ENCODE data around the gene CLIC6. TPM values are rescaled to one million over a fixed set of nuclear protein-coding genes. Genes with fewer than 3 reads are reported as not detected.

Gene CLIC6
- total and polyA plus RNA-seq, 9 of the 15 experiments (the other 6 are each of a cell fraction or from before 2014, with no cell fraction given), result not detected

DNA sequence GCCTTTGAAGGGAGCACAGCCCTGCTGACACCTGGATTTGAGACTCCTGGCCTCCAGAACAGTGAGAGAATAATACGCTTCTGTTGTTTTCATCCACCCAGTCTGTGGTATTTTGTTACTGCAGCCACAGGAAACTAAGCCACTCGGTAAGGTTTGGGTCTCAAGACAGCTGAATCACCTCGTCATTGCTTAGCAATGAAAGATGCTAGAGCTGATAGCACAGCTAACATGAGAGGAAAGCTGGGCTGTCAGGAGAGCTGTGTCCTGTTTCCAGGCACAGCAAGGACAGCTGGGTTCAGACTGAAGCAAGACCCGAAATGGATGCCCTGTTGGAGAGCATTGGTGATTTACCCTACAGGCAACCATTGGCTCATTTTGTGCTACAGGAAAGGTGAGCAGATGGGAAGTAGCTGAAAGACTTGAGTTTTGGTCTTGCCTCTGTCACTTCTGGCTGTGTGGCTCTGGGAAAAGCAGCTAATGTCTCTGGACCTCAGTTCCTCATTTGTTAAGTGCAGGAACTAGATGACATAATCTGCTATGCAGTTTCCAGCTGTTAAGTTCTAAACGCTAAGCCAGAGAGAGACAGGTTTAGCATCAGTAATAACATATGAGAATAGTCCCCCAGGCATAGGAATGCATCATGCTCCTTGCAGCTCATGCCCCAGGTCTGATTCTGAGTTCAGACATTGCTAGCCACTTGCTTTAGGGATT is 58.0 kb downstream of the CLIC6 start:
- Histone ChIP-seq H3K79me2 (ENCODE audit: control insufficient read depth, insufficient read depth, low read length) (no peaks in the 10 kb centered on the region), H3K27ac (ENCODE audit: extremely low read depth, low read depth, low read length) (no peak overlapping the region), H3K9me3 (replicated peaks; ENCODE audit: control insufficient read depth, insufficient read depth, low read depth, low read length) (no peaks in the 10 kb centered on the region), H3K9me1 (ENCODE audit: control insufficient read depth, insufficient read depth, low read length) (no peaks in the 10 kb centered on the region), H3K4me3 (no peak overlapping the region), H4K20me1 (replicated peaks; ENCODE audit: control insufficient read depth, insufficient read depth, low read length) (no peaks in the 10 kb centered on the region), H3K4me1 (replicated peaks in 1 of 2; ENCODE audit: control insufficient read depth in 2 of 2, insufficient read depth in 2 of 2, low read length in 2 of 2) (no peaks in the 10 kb centered on the region; a peak in 2 of 5 replicates), H3K27me3 (ENCODE audit: control insufficient read depth in 2 of 2, insufficient read depth in 2 of 2, low read length in 2 of 2) (peaks cover 16 to 21% of the 10 kb centered on the region in 2 experiments), H3K4me2 (ENCODE audit: insufficient read depth, low read length) (no peak overlapping the region; the same call in 1 of the 2 replicates), H3K36me3 (ENCODE audit: control insufficient read depth, insufficient read depth, low read length) (no peaks in the 10 kb centered on the region), H3K9ac (ENCODE audit: insufficient read depth in 1 of 2, low read depth in 2 of 2, low read length in 2 of 2) (no peak overlapping the region; a peak in 1 of 4 replicates), H2AFZ (ENCODE audit: low read depth, low read length) (no peak overlapping the region)
- intact Hi-C loops (cut with micrococcal nuclease), result no loop called here
- ChIA-PET POLR2A (interaction anchor here (0.7 to 1.3 kb wide), 4 partner anchors 9 to 19 kb away, joined by 3 to 5 read pairs (median 4); no protein-coding TSS in a partner anchor), CTCF (ENCODE audit: low intra/inter-chr PET ratio) (no interaction called here)
- under 1% methylated on average over 5 of the region's 5 CpGs for WGBS (ENCODE audit: insufficient coverage, low coverage, missing lambda C conversion rate)
- FAIRE-seq, result no peak
- peak; percentile 54 for ATAC-seq
- BruUV-seq (replicated peaks), result no TSS peak
- DNase-seq (ENCODE audit: extremely low read depth in 1 of 4, low spot score in 3 of 4), result no peak
- in situ Hi-C loops (cut with MboI), result no loop called here
- no peak for TF ChIP-seq KAT8 (IDR thresholded peaks at IDR 0.05; ENCODE audit: low read depth)
- TF ChIP-seq MAFG (tag; conservative IDR thresholded peaks at IDR 0.05), result peak; percentile 75
- peak; percentile 65 for TF ChIP-seq ZFP36 (IDR thresholded peaks at IDR 0.05; ENCODE audit: low read depth, low read length, partially characterized antibody)
- TF ChIP-seq CHD1 (IDR thresholded peaks at IDR 0.05; ENCODE audit: low read length), result no peak
- TF ChIP-seq KLF1 (tag; IDR thresholded peaks at IDR 0.05), result no peak
- TF ChIP-seq, protein P1, sequence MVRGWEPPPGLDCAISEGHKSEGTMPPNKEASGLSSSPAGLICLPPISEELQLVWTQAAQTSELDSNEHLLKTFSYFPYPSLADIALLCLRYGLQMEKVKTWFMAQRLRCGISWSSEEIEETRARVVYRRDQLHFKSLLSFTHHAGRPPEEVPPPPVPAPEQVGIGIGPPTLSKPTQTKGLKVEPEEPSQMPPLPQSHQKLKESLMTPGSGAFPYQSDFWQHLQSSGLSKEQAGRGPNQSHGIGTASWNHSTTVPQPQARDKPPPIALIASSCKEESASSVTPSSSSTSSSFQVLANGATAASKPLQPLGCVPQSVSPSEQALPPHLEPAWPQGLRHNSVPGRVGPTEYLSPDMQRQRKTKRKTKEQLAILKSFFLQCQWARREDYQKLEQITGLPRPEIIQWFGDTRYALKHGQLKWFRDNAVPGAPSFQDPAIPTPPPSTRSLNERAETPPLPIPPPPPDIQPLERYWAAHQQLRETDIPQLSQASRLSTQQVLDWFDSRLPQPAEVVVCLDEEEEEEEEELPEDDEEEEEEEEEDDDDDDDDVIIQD (CRISPR knock-in tag; IDR thresholded peaks at IDR 0.05), result no peak
- TF ChIP-seq, protein P2, sequence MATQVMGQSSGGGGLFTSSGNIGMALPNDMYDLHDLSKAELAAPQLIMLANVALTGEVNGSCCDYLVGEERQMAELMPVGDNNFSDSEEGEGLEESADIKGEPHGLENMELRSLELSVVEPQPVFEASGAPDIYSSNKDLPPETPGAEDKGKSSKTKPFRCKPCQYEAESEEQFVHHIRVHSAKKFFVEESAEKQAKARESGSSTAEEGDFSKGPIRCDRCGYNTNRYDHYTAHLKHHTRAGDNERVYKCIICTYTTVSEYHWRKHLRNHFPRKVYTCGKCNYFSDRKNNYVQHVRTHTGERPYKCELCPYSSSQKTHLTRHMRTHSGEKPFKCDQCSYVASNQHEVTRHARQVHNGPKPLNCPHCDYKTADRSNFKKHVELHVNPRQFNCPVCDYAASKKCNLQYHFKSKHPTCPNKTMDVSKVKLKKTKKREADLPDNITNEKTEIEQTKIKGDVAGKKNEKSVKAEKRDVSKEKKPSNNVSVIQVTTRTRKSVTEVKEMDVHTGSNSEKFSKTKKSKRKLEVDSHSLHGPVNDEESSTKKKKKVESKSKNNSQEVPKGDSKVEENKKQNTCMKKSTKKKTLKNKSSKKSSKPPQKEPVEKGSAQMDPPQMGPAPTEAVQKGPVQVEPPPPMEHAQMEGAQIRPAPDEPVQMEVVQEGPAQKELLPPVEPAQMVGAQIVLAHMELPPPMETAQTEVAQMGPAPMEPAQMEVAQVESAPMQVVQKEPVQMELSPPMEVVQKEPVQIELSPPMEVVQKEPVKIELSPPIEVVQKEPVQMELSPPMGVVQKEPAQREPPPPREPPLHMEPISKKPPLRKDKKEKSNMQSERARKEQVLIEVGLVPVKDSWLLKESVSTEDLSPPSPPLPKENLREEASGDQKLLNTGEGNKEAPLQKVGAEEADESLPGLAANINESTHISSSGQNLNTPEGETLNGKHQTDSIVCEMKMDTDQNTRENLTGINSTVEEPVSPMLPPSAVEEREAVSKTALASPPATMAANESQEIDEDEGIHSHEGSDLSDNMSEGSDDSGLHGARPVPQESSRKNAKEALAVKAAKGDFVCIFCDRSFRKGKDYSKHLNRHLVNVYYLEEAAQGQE (IDR thresholded peaks at IDR 0.05; ENCODE audit: borderline replicate concordance), result no peak
- TF ChIP-seq, protein P2 (CRISPR knock-in tag; IDR thresholded peaks at IDR 0.05; ENCODE audit: low read depth), result 0 out of 2 replicates have a peak, but pooled peaks have one; percentile 12
- no peak for TF ChIP-seq ZNF76 (CRISPR knock-in tag; IDR thresholded peaks at IDR 0.05; ENCODE audit: borderline replicate concordance)
